H9 (cell line): ENCODE measurements around the gene ACVR1. TPM values are rescaled to one million over a fixed set of nuclear protein-coding genes. Genes with fewer than 3 reads are reported as not detected.

Source experiments
- DNase-seq: peaks from one replicate; pipeline ENCODE4 v3.0.0-alpha.2; 2017
- H2AFZ ChIP-seq: one replicate; pipeline ENCODE4 v1.6.1; 2013; ENCODE audit warnings: mild to moderate bottlenecking, low read length, control low read depth, moderate library complexity
- H2AK5ac ChIP-seq: 2 replicates; pipeline ENCODE4 v1.6.1; 2013; ENCODE audit warnings: low read length, control low read depth, mixed read lengths; ENCODE audit not compliant: insufficient read length
- H2BK120ac ChIP-seq: one replicate; pipeline ENCODE4 v1.6.1; 2013; ENCODE audit warnings: low read depth, mild to moderate bottlenecking, low read length, control low read depth, inconsistent platforms; ENCODE audit not compliant: poor library complexity, severe bottlenecking
- H2BK12ac ChIP-seq: 2 replicates; pipeline ENCODE4 v1.6.1; 2013; ENCODE audit warnings: low read length, control low read depth, mixed read lengths, low read depth; ENCODE audit not compliant: insufficient read length
- H2BK15ac ChIP-seq: 2 replicates; pipeline ENCODE4 v1.6.1; 2013; ENCODE audit warnings: low read depth, low read length, control low read depth
- H2BK20ac ChIP-seq: one replicate; pipeline ENCODE4 v1.6.1; 2013; ENCODE audit warnings: low read depth, mild to moderate bottlenecking, low read length, control low read depth, inconsistent platforms; ENCODE audit not compliant: poor library complexity, severe bottlenecking
- H2BK5ac ChIP-seq: 2 replicates; pipeline ENCODE4 v1.6.1; 2013; ENCODE audit warnings: low read length, control low read depth, mixed read lengths; ENCODE audit not compliant: insufficient read length
- H3K14ac ChIP-seq: 2 replicates; pipeline ENCODE4 v1.6.1; 2013; ENCODE audit warnings: low read length, control low read depth; ENCODE audit not compliant: insufficient read depth
- H3K18ac ChIP-seq: 2 replicates; pipeline ENCODE4 v1.6.1; 2013; ENCODE audit warnings: low read depth, mild to moderate bottlenecking, mixed read lengths, low read length, control low read depth; ENCODE audit not compliant: insufficient read length
- H3K23ac ChIP-seq: 2 replicates; pipeline ENCODE4 v1.6.1; 2013; ENCODE audit warnings: low read length, control low read depth, mixed read lengths, low read depth; ENCODE audit not compliant: insufficient read length
- H3K23me2 ChIP-seq: 2 replicates; pipeline ENCODE4 v1.6.1; 2013; ENCODE audit warnings: low read depth, mild to moderate bottlenecking, mixed read lengths, low read length, control low read depth; ENCODE audit not compliant: insufficient read length, poor library complexity, severe bottlenecking
- H3K27ac ChIP-seq: 2 replicates; pipeline ENCODE4 v1.5.1; 2013; ENCODE audit warnings: low read length, control low read depth, mixed read lengths, low read depth; ENCODE audit not compliant: insufficient read length
- H3K27me3 ChIP-seq: 2 replicates; pipeline ENCODE4 v1.6.1; 2013; ENCODE audit warnings: low read length, control low read depth, inconsistent platforms; ENCODE audit not compliant: insufficient read depth
- H3K4ac ChIP-seq: 2 replicates; pipeline ENCODE4 v1.6.1; 2013; ENCODE audit warnings: low read depth, mild to moderate bottlenecking, control low read depth, inconsistent platforms, low read length, moderate library complexity
- H3K4me1 ChIP-seq: 2 replicates; pipeline ENCODE4 v1.6.1; 2013; ENCODE audit warnings: low read length, control low read depth, inconsistent platforms; ENCODE audit not compliant: insufficient read depth
- H3K4me2 ChIP-seq: 2 replicates; pipeline ENCODE4 v1.6.1; 2013; ENCODE audit warnings: low read length, control low read depth, mixed read lengths; ENCODE audit not compliant: insufficient read length, insufficient read depth
- H3K56ac ChIP-seq: 2 replicates; pipeline ENCODE4 v1.6.1; 2013; ENCODE audit warnings: low read depth, mild to moderate bottlenecking, mixed read lengths, low read length, control low read depth; ENCODE audit not compliant: insufficient read length
- H3K79me1 ChIP-seq: 2 replicates; pipeline ENCODE4 v1.6.1; 2013; ENCODE audit warnings: low read depth, mild to moderate bottlenecking, moderate library complexity, low read length, control low read depth, inconsistent platforms; ENCODE audit not compliant: insufficient read depth, poor library complexity, severe bottlenecking
- H3K79me2 ChIP-seq: 2 replicates; pipeline ENCODE4 v1.6.1; 2013; ENCODE audit warnings: low read length, control low read depth, inconsistent platforms; ENCODE audit not compliant: insufficient read depth
- H3K9ac ChIP-seq: 2 replicates; pipeline ENCODE4 v1.6.1; 2013; ENCODE audit warnings: low read length, control low read depth, mixed read lengths; ENCODE audit not compliant: insufficient read length; ENCODE audit errors: extremely low read depth
- H3K9me3 ChIP-seq: one replicate; pipeline ENCODE4 v1.6.1; 2013; ENCODE audit warnings: low read depth, low read length, inconsistent platforms; ENCODE audit not compliant: control insufficient read depth
- H3T11ph ChIP-seq: one replicate; pipeline ENCODE4 v1.6.1; 2013; ENCODE audit warnings: mild to moderate bottlenecking, low read length, control low read depth, inconsistent platforms
- H4K20me1 ChIP-seq: one replicate; pipeline ENCODE4 v1.6.1; 2013; ENCODE audit not compliant: control insufficient read depth, insufficient read length, insufficient read depth
- H4K5ac ChIP-seq: 2 replicates; pipeline ENCODE4 v1.6.1; 2013; ENCODE audit warnings: low read depth, mild to moderate bottlenecking, mixed read lengths, low read length, control low read depth; ENCODE audit not compliant: insufficient read length
- H4K8ac ChIP-seq: replicated peaks from 2 replicates; pipeline ENCODE4 v1.6.1; 2013; ENCODE audit warnings: low read length, control low read depth, mixed read lengths, low read depth; ENCODE audit not compliant: insufficient read length
- H4K91ac ChIP-seq: 2 replicates; pipeline ENCODE4 v1.6.1; 2013; ENCODE audit warnings: low read depth, mild to moderate bottlenecking, moderate library complexity, mixed read lengths, low read length, control low read depth; ENCODE audit not compliant: insufficient read length
- H3K27ac Mint-ChIP-seq, 3 experiments: 2 replicates in 2 of 3; 3 replicates in 1 of 3; pipeline ENCODE4 v1.8.0; 2020 to 2021; ENCODE audit warnings: mixed read lengths in 3 of 3, mild to moderate bottlenecking in 1 of 3, moderate library complexity in 1 of 3
- H3K27me3 Mint-ChIP-seq: 2 replicates; pipeline ENCODE4 v1.8.0; 2021; ENCODE audit warnings: low read depth, mild to moderate bottlenecking, moderate library complexity, mixed read lengths
- H3K36me3 Mint-ChIP-seq, 3 experiments: 2 replicates in 2 of 3; 3 replicates in 1 of 3; pipeline ENCODE4 v1.8.0; 2020 to 2021; ENCODE audit warnings: low read depth in 3 of 3, mixed read lengths in 3 of 3; ENCODE audit not compliant: insufficient read depth in 1 of 3
- H3K4me1 Mint-ChIP-seq, 2 experiments: 2 replicates each; pipeline ENCODE4 v1.8.0; 2020; ENCODE audit warnings: mixed read lengths in 2 of 2
- H3K4me3 Mint-ChIP-seq, 2 experiments: 2 replicates in 1 of 2; 3 replicates in 1 of 2; pipeline ENCODE4 v1.8.0; 2020 to 2021; ENCODE audit warnings: mild to moderate bottlenecking in 2 of 2, mixed read lengths in 2 of 2, moderate library complexity in 1 of 2
- H3K9me3 Mint-ChIP-seq, 2 experiments: 2 replicates in 1 of 2; 3 replicates in 1 of 2; pipeline ENCODE4 v1.8.0; 2020; ENCODE audit warnings: mild to moderate bottlenecking in 2 of 2, mixed read lengths in 2 of 2, moderate library complexity in 1 of 2
- CTCF ChIP-seq: fragments of 200-600 bp; sonication (generic); conservative IDR thresholded peaks from 3 replicates; pipeline ENCODE4 v1.8.0; 2021; ENCODE audit warnings: antibody characterized with exemption, mild to moderate bottlenecking
- WGBS: extraction: QIAGEN DNeasy Blood & Tissue Kit; methylation state at CpG from one replicate; pipeline ENCODE4 v1.1.7; 2013; ENCODE audit warnings: missing lambda C conversion rate, low lambda C conversion rate, mixed read lengths; ENCODE audit not compliant: insufficient read length; ENCODE audit errors: extremely low coverage; 5-methylcytosine and 5-hydroxymethylcytosine counted together
- total RNA-seq: library from RNA; stranded (reverse); gene quantifications from 2 replicates; pipeline ENCODE4 v1.2.1, GENCODE V29; 2021

ACVR1 gene
- total RNA-seq, 1 experiment from 2014 or later: 21.2 TPM

GRCh38 chr2:157760949-157761348, 115.2 kb downstream of the ACVR1 start:
- H2AFZ ChIP-seq: no peak overlapping the region
- H3K4me2 ChIP-seq: no peak overlapping the region
- no peak overlapping the region for H2BK5ac ChIP-seq
- no peak overlapping the region for H3K23ac ChIP-seq
- no peak overlapping the region for H2BK15ac ChIP-seq
- peak overlapping the region; percentile 49 for H3K18ac ChIP-seq
- no peak overlapping the region for H3T11ph ChIP-seq
- H4K91ac ChIP-seq: no peak overlapping the region
- H4K8ac ChIP-seq: no peak overlapping the region
- no peak overlapping the region for H4K5ac ChIP-seq
- H3K9me3 ChIP-seq: no peaks in the 10 kb centered on the region
- no peak overlapping the region for H3K4ac ChIP-seq
- no peak for DNase-seq
- no peak overlapping the region for H3K14ac ChIP-seq
- H3K79me1 ChIP-seq: no peaks in the 10 kb centered on the region
- no peaks in the 10 kb centered on the region for H4K20me1 ChIP-seq
- H3K4me1 ChIP-seq: peaks cover 7% of the 10 kb centered on the region; the same call in 1 of the 2 replicates
- H2BK12ac ChIP-seq: no peak overlapping the region
- peaks cover 46 to 55% (median 47%) of the 10 kb centered on the region in 3 experiments for H3K36me3 Mint-ChIP-seq
- H3K27ac ChIP-seq: peak overlapping the region; percentile 33
- no peak overlapping the region for H3K9ac ChIP-seq
- peaks cover 36 to 42% of the 10 kb centered on the region in 2 experiments for H3K4me1 Mint-ChIP-seq
- H3K27ac Mint-ChIP-seq: no peak overlapping the region; a peak in 2 of 7 replicates
- no peak overlapping the region for H2BK20ac ChIP-seq
- no peak overlapping the region for H3K56ac ChIP-seq
- peaks cover 28 to 29% of the 10 kb centered on the region in 2 experiments for H3K9me3 Mint-ChIP-seq
- no peak overlapping the region for H3K4me3 Mint-ChIP-seq
- H3K27me3 Mint-ChIP-seq: no peaks in the 10 kb centered on the region
- H2BK120ac ChIP-seq: no peak overlapping the region
- H2AK5ac ChIP-seq: no peak overlapping the region
- TF ChIP-seq CTCF: peak; percentile 40; the same call in 2 of the 3 replicates
- H3K27me3 ChIP-seq: no peaks in the 10 kb centered on the region
- H3K79me2 ChIP-seq: no peaks in the 10 kb centered on the region
- H3K23me2 ChIP-seq: no peaks in the 10 kb centered on the region
- no CpG with 5 or more reads among the region's 5 CpGs for WGBS
